T1000 (cell line): ENCODE results near the gene TMEM169.
"Not testable (repeated sequence)": the region's sequence is repeated elsewhere in the genome, so short reads cannot be mapped to it uniquely, and the experiment has no call there.

ENCODE experiments used
- DNase-seq: peaks from one replicate; lab custom pipeline; 2025; ENCODE audit warnings: mixed read lengths; lab: John Stamatoyannopoulos, UW

The TMEM169 gene

DNA sequence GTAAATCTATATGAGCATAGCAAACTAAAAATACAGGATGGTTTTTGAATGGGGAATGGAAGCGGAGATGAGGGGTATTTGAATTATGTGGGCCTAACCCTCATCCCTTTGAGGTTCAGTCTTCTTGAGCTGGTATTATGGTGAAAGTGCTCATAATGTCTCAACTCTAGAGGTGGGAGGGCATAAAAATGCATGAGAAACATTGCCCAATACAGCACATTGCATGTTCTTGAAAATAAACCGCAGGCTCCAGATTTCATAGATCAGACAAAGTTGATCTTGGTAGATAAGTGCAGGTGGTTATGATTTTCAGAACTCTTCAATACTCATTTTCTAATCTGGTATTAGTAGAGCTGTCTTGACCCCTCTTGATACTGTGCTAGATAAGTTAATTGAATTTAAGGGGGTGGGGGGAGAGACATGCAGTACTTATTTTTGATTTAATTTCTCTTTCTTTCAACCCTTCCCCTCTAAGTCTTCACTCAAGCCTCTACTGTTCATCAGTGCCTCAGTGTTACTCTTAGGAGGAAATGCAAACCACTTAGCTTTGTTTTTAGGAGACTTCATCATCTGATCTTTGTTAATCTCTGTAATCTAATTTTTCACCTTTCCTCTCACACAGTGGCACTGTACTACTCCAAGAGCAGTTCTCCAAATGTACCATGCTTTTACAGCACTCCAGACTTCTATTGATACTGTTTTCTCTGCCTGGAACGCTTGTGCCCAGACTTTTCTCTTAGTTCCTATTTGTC is 49.6 kb downstream of the TMEM169 start:
- DNase-seq: no peak

GRCh38 chr2:216132585-216132984 is 50.9 kb downstream of the TMEM169 start:
- no peak for DNase-seq

GRCh38 chr2:216133397-216133796 is 51.7 kb downstream of the TMEM169 start:
- no peak for DNase-seq

DNA sequence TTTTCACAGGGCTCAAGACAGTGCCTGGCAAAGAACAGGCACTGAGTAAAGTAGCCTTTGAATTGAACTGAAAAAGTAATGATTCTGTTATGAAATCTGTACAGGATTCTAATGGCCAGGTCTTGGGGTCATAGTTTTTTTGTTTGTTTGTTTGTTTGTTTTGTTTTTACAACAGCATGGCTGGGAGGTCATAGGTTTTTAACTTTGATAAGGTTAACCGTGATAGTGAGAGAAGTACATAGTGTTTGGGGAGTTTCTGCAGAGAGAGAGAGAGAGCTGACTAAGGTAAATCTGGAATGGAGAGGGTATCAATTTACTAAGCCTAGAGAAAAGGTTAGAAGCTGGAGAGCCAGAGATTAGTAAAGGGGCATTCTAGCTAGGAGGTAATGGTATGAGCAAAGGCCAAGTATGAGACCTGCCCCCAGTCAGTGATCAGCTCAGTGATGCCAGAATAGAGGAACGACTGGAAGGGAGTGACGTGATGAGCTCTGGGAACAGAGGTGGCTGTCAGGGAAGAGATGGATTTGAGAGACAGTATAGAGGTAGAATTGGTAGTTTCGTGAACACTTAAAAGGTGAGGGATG is 53.3 kb downstream of the TMEM169 start:
- no peak for DNase-seq

GRCh38 chr2:216139884-216140283 is 58.2 kb downstream of the TMEM169 start:
- DNase-seq: no peak

DNA sequence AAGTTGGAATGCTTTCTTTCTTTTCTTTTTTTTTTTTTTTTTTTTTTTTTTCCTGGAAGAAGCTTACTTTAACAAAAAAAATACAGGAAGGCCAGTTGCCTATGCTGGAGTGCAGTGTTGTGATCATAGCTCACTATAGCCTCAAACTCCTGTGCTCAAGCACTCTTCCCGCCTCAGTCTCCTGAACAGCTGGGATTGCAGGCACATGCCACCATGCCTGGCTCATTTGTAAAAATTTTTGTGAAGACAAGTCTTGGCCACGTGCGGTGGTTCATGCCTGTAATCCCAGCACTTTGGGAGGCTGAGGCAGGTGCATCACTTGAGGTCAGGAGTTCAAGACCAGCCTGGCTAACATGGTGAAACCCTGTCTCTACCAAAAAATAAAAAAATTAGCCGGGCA is 59.8 kb downstream of the TMEM169 start:
- DNase-seq: not testable (repeated sequence)

GRCh38 chr2:216142540-216142939 is 60.8 kb downstream of the TMEM169 start:
- no peak for DNase-seq

DNA sequence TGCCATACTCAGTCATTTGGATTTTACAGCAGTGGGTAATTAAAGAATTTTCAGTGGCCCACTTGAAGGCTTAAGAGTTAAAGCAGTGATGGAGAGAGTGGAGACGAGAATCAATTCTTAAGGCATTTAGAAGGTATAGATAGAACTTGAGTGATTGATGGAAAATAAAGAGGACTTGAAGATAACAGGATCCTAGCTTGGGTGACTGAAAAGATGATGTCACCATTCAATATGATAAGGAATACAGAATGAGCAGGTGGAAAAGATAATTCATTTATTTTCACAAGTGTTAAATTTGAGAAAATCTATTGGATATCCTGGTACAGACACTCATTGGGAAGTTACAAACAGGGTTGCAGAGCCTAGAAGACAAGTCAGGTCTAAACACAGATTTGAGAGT is 62.7 kb downstream of the TMEM169 start:
- no peak for DNase-seq

GRCh38 chr2:216144857-216145256 is 63.1 kb downstream of the TMEM169 start:
- DNase-seq: no peak

- no peak for DNase-seq
These were observed 64.9 kb downstream of the TMEM169 start for GRCh38 chr2:216146573-216146972.

GRCh38 chr2:216147172-216148131 is 65.7 kb downstream of the TMEM169 start:
- DNase-seq: no peak

DNA sequence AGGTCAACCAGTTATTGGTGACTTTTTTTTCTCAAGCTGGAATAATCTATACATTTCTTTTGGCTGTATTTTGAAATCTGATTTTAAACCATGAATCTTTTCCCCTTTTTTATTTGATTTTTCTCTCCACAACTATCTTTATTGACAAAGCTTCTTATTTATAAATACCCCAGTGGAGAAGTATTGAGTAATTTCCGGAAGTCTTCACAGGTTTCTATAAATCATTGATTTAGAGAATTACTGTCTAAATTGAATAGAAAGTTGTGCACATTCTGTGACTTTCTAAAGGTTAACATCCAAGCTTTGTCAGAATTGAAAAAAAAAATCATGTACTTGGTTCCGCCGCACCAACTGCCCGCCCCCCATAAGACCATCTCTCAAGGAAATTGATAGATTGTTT is 67.3 kb downstream of the TMEM169 start:
- no peak for DNase-seq

GRCh38 chr2:216149741-216150140 is 68.0 kb downstream of the TMEM169 start:
- no peak for DNase-seq

- DNase-seq: peak; percentile 3
These were observed 69.8 kb downstream of the TMEM169 start for GRCh38 chr2:216151313-216152025.
